PC-3 (cell line): ENCODE results near the gene STX1B. TPM values are rescaled to one million over a fixed set of nuclear protein-coding genes. Genes with fewer than 3 reads are reported as not detected.

Experiments used
- ATAC-seq: fragments of 200-7000 bp; cut with Tn5 transposase; 2 replicates; pipeline ENCODE4 v1.9.1; 2020; ENCODE audit warnings: mild to moderate bottlenecking, moderate library complexity
- BruUV-seq: library from RNA; stranded (reverse); fragments of 400-500 nt; replicated peaks from 2 replicates; lab custom pipeline; 2021; lab: Mats Ljungman, UMichigan
- CTCF ChIA-PET: fragments of 300-600 bp; sonication (Branson Sonifier 250); formaldehyde crosslinking; loops from one replicate; lab custom pipeline; 2022; ENCODE audit warnings: antibody characterized with exemption; lab: Charles Lee
- POLR2A ChIA-PET: fragments of 300-600 bp; sonication (Branson Sonifier 250); formaldehyde crosslinking; loops from one replicate; lab custom pipeline; 2022; ENCODE audit warnings: antibody characterized with exemption; ENCODE audit not compliant: unreplicated experiment; lab: Charles Lee
- DNase-seq: peaks from one replicate; pipeline ENCODE4 v3.0.0-alpha.2; 2015
- H2AFZ ChIP-seq: fragments of 300-600 bp; sonication (generic); 2 replicates; pipeline ENCODE4 v1.6.0; 2016; ENCODE audit warnings: antibody characterized with exemption, low read length
- H3F3A ChIP-seq: fragments of 300-600 bp; sonication (generic); one replicate; pipeline ENCODE4 v1.6.0; 2017; ENCODE audit warnings: antibody characterized with exemption, low read length, control low read depth, mild to moderate bottlenecking; ENCODE audit not compliant: unreplicated experiment
- H3K27ac ChIP-seq: fragments of 300-600 bp; sonication (generic); 2 replicates; pipeline ENCODE4 v1.5.1; 2016; ENCODE audit warnings: mild to moderate bottlenecking, low read length
- H3K27me3 ChIP-seq: fragments of 300-600 bp; sonication (generic); 2 replicates; pipeline ENCODE4 v1.6.1; 2016; ENCODE audit warnings: low read length, mixed read lengths
- H3K36me3 ChIP-seq: fragments of 300-600 bp; sonication (generic); 2 replicates; pipeline ENCODE4 v1.6.1; 2016; ENCODE audit warnings: low read depth, mixed run types, low read length, mixed read lengths
- H3K4me1 ChIP-seq: fragments of 300-600 bp; sonication (generic); 2 replicates; pipeline ENCODE4 v1.5.1; 2016; ENCODE audit warnings: low read length; ENCODE audit not compliant: insufficient read depth
- H3K4me2 ChIP-seq: fragments of 300-600 bp; sonication (generic); 2 replicates; pipeline ENCODE4 v1.6.0; 2016; ENCODE audit warnings: low read length
- H3K4me3 ChIP-seq: fragments of 300-600 bp; sonication (generic); 2 replicates; pipeline ENCODE4 v1.5.1; 2016; ENCODE audit warnings: mild to moderate bottlenecking, low read length, mixed read lengths
- H3K79me2 ChIP-seq: fragments of 300-600 bp; sonication (generic); 2 replicates; pipeline ENCODE4 v1.6.1; 2017; ENCODE audit warnings: low read length, mixed read lengths
- H3K9ac ChIP-seq: fragments of 300-600 bp; sonication (generic); 2 replicates; pipeline ENCODE4 v1.6.0; 2016; ENCODE audit warnings: mild to moderate bottlenecking, low read length
- H3K9me2 ChIP-seq: fragments of 300-600 bp; sonication (generic); replicated peaks from 2 replicates; pipeline ENCODE4 v1.6.1; 2016; ENCODE audit warnings: mixed run types, low read length, mixed read lengths
- H3K9me3 ChIP-seq: fragments of 300-600 bp; sonication (generic); 2 replicates; pipeline ENCODE4 v1.6.1; 2016; ENCODE audit warnings: low read length, mixed read lengths
- H4K20me1 ChIP-seq: fragments of 300-600 bp; sonication (generic); 2 replicates; pipeline ENCODE4 v1.6.1; 2016; ENCODE audit warnings: low read length, mixed read lengths
- EZH2 ChIP-seq: fragments of 300-600 bp; sonication (generic); IDR thresholded peaks from one replicate; pipeline ENCODE4 v1.6.1; 2017; ENCODE audit warnings: antibody characterized with exemption, mild to moderate bottlenecking, low read length; ENCODE audit not compliant: unreplicated experiment
- EZH2phosphoT487 ChIP-seq: fragments of 300-600 bp; sonication (generic); IDR thresholded peaks from 2 replicates; pipeline ENCODE4 v1.6.1; 2018; ENCODE audit warnings: mild to moderate bottlenecking, antibody characterized with exemption, low read length, borderline replicate concordance
- intact Hi-C: fragments of 100-400 bp; cut with micrococcal nuclease; formaldehyde crosslinking; loops from 2 replicates; pipeline ENCODE4 v1.9.0; 2023
- total RNA-seq: library from RNA; depleted of rRNA; stranded (reverse); fragments of >200 nt; gene quantifications from 2 replicates; pipeline ENCODE4 v1.2.3, GENCODE V29; 2014
- TF ChIP-seq, protein P1 (sequence below): fragments of 300-600 bp; sonication (generic); conservative IDR thresholded peaks from 2 replicates; pipeline ENCODE4 v1.5.1; 2017; ENCODE audit warnings: antibody characterized with exemption, low read depth, mild to moderate bottlenecking, low read length

The STX1B gene
- total RNA-seq, 1 experiment from 2014 or later: 1.5 TPM

DNA sequence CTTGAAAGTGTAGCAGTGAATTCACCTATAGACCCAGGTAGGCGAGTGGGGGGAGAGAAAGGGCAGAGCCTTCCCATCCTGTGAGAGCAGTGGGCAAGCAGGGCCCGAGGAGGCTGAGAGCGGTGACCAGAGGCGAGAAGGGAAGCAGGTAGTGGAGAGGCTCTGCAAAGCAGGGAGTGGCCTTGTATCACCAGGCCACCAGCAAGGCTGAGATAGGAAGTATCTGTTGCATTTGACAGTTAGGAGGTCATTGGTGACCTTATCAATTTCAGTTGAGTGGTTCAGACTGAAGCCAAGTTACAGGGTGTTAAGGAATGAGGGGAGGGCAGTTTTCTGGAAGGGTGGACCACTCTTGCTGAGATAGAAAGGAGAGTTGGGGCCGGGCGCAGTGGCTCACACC, 36.1 kb downstream of the STX1B start:
- no peaks in the 10 kb centered on the region for H3K4me1 ChIP-seq
- no peaks in the 10 kb centered on the region for H3K9me3 ChIP-seq
- ChIA-PET CTCF (no interaction called here), POLR2A (no interaction called here)
- no peaks in the 10 kb centered on the region for H3F3A ChIP-seq
- H2AFZ ChIP-seq: no peak overlapping the region
- H3K9ac ChIP-seq: no peak overlapping the region
- DNase-seq (no peak), ATAC-seq (no peak)
- H3K4me3 ChIP-seq: no peak overlapping the region
- TF ChIP-seq, protein P1, sequence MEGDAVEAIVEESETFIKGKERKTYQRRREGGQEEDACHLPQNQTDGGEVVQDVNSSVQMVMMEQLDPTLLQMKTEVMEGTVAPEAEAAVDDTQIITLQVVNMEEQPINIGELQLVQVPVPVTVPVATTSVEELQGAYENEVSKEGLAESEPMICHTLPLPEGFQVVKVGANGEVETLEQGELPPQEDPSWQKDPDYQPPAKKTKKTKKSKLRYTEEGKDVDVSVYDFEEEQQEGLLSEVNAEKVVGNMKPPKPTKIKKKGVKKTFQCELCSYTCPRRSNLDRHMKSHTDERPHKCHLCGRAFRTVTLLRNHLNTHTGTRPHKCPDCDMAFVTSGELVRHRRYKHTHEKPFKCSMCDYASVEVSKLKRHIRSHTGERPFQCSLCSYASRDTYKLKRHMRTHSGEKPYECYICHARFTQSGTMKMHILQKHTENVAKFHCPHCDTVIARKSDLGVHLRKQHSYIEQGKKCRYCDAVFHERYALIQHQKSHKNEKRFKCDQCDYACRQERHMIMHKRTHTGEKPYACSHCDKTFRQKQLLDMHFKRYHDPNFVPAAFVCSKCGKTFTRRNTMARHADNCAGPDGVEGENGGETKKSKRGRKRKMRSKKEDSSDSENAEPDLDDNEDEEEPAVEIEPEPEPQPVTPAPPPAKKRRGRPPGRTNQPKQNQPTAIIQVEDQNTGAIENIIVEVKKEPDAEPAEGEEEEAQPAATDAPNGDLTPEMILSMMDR: no peak
- TF ChIP-seq EZH2 (no peak), EZH2phosphoT487 (no peak)
- peaks cover 4% of the 10 kb centered on the region for H3K36me3 ChIP-seq
- no TSS peak for BruUV-seq
- no peak overlapping the region for H3K27ac ChIP-seq
- no peak overlapping the region for H3K4me2 ChIP-seq
- H3K9me2 ChIP-seq: no peaks in the 10 kb centered on the region
- no peaks in the 10 kb centered on the region for H3K27me3 ChIP-seq
- no peaks in the 10 kb centered on the region for H4K20me1 ChIP-seq
- intact Hi-C loops: no loop called here
- no peaks in the 10 kb centered on the region for H3K79me2 ChIP-seq

DNA sequence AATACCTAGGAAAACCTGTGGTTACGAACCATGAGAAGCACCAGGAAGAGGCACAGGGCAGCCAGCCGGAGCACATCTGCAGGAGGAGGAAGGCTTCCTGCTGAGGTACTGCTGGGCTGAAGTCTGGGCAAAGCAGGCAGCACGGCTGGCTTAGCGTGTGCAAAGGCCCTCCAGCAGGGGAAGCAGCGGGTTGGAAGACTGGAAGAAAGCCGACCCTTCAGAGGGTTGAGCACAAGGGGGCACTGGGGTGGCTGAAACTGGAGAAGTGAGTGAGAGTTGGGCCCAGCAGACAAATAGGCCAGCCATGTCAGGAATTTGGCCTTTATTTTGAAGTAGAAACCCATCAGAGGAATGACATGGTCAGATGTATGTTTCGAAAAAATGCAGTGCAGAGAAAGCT, 37.6 kb downstream of the STX1B start:
- ChIA-PET POLR2A (no interaction called here), CTCF (no interaction called here)
- Histone ChIP-seq H2AFZ (no peak overlapping the region), H3K9ac (no peak overlapping the region), H4K20me1 (no peaks in the 10 kb centered on the region), H3K4me1 (no peaks in the 10 kb centered on the region), H3K27ac (no peak overlapping the region), H3K9me3 (no peaks in the 10 kb centered on the region), H3F3A (no peaks in the 10 kb centered on the region), H3K4me3 (no peak overlapping the region), H3K36me3 (peaks cover 4% of the 10 kb centered on the region; the same call in 1 of the 2 replicates), H3K4me2 (no peak overlapping the region), H3K27me3 (no peaks in the 10 kb centered on the region), H3K79me2 (no peaks in the 10 kb centered on the region), H3K9me2 (no peaks in the 10 kb centered on the region)
- DNase-seq (no peak), ATAC-seq (no peak)
- intact Hi-C loops: no loop called here
- no TSS peak for BruUV-seq
- TF ChIP-seq EZH2phosphoT487 (no peak), EZH2 (no peak)
- TF ChIP-seq, protein P1: no peak

DNA sequence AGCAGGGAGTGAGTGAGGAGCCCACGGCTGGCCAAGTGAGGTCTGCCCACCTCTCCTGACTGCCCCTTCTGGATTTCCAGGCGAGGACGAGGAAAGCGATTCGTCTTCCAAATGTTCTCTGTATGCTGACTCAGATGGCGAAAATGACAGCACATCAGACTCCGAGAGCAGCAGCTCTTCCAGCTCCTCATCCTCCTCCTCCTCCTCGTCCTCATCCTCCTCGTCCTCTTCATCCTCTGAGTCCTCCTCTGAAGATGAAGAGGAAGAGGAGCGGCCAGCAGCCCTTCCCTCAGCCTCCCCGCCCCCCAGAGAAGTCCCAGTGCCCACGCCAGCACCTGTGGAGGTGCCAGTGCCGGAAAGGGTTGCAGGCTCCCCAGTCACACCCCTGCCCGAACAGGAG, 39.1 kb downstream of the STX1B start:
- no TSS peak for BruUV-seq
- ATAC-seq: no peak
- H3K27ac ChIP-seq: no peak overlapping the region
- H3F3A ChIP-seq: no peaks in the 10 kb centered on the region
- no peaks in the 10 kb centered on the region for H3K9me2 ChIP-seq
- no peak for TF ChIP-seq EZH2phosphoT487
- TF ChIP-seq, protein P1: no peak
- intact Hi-C loops: no loop called here
- H3K79me2 ChIP-seq: no peaks in the 10 kb centered on the region
- H3K4me3 ChIP-seq: no peak overlapping the region
- H2AFZ ChIP-seq: no peak overlapping the region
- no peaks in the 10 kb centered on the region for H3K27me3 ChIP-seq
- POLR2A ChIA-PET: no interaction called here
- no peaks in the 10 kb centered on the region for H3K9me3 ChIP-seq
- no peaks in the 10 kb centered on the region for H4K20me1 ChIP-seq
- H3K9ac ChIP-seq: no peak overlapping the region
- CTCF ChIA-PET: no interaction called here
- peaks cover 4% of the 10 kb centered on the region; the same call in 1 of the 2 replicates for H3K36me3 ChIP-seq
- no peaks in the 10 kb centered on the region for H3K4me1 ChIP-seq
- no peak for DNase-seq
- H3K4me2 ChIP-seq: no peak overlapping the region
